Measurements from ENCODE around the gene LMO7. TPM values are rescaled to one million over a fixed set of nuclear protein-coding genes. Genes with fewer than 3 reads are reported as not detected.

Gene LMO7
- total RNA-seq, 3 donors from 2014 or later: 11.0 to 71.3 (median 32.8) TPM

GRCh38 chr13:75836441-75836840, 200.3 kb downstream of the LMO7 start:
- no peak overlapping the region for H3K27ac ChIP-seq
- intact Hi-C loops (cut with DNase I; ENCODE audit: low total_unique reads): no loop called here
- H3K9me3 ChIP-seq: no peaks in the 10 kb centered on the region
- no peaks in the 10 kb centered on the region for H3K36me3 ChIP-seq
- TF ChIP-seq POLR2A (IDR thresholded peaks at IDR 0.05) (no peak), POLR2AphosphoS5 (IDR thresholded peaks at IDR 0.05) (no peak), CTCF (IDR thresholded peaks at IDR 0.05) (no peak)
- no peaks in the 10 kb centered on the region for H3K4me1 ChIP-seq
- H3K4me3 ChIP-seq: no peak overlapping the region
- H3K27me3 ChIP-seq: no peaks in the 10 kb centered on the region
- DNase-seq (ENCODE audit: low spot score in 2 of 2): peak; percentile 34 to 55

GRCh38 chr13:75838366-75839005, 202.4 kb downstream of the LMO7 start:
- intact Hi-C loops (cut with DNase I; ENCODE audit: low total_unique reads): no loop called here
- H3K27ac ChIP-seq: peak overlapping the region in 1 of 2 donors; percentile 35
- DNase-seq (ENCODE audit: low spot score in 2 of 2): peak in 1 of 2 donors; percentile 19

DNA sequence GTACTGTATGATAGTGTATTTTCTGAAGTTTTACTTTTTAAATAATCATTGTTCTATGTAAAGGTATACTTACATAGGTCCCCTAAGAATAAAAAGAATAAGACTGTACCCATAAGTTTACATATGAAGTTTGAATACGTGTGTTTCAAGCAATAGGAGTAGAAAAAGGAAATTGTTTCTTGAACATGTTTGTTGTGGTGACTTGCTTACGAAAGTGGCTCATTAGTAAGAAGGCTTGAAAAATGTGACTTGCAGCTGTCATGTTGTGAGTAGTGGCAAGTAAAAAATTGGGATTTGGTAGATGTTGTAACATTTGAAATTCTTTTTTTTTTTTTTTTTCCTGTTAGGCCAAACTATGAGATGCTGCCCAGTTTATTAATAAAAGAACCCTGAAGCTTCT, 203.3 kb downstream of the LMO7 start:
- Histone ChIP-seq H3K4me1 (no peaks in the 10 kb centered on the region), H3K36me3 (no peaks in the 10 kb centered on the region), H3K4me3 (no peak overlapping the region), H3K27me3 (no peaks in the 10 kb centered on the region), H3K27ac (no peak overlapping the region), H3K9me3 (no peaks in the 10 kb centered on the region)
- no peak for DNase-seq (ENCODE audit: low spot score in 2 of 2)
- TF ChIP-seq POLR2A (IDR thresholded peaks at IDR 0.05): no peak
- no peak for TF ChIP-seq POLR2AphosphoS5 (IDR thresholded peaks at IDR 0.05)
- TF ChIP-seq CTCF (IDR thresholded peaks at IDR 0.05): no peak
- intact Hi-C loops (cut with DNase I; ENCODE audit: low total_unique reads): no loop called here

More at GRCh38 chr13:75838366-75839005, 202.4 kb downstream of the LMO7 start:
- no peaks in the 10 kb centered on the region for H3K36me3 ChIP-seq
- TF ChIP-seq POLR2A (IDR thresholded peaks at IDR 0.05) (no peak), CTCF (IDR thresholded peaks at IDR 0.05) (no peak), POLR2AphosphoS5 (IDR thresholded peaks at IDR 0.05) (no peak)
- H3K9me3 ChIP-seq: no peaks in the 10 kb centered on the region
- no peak overlapping the region for H3K4me3 ChIP-seq
- H3K4me1 ChIP-seq: no peaks in the 10 kb centered on the region
- no peaks in the 10 kb centered on the region for H3K27me3 ChIP-seq

DNA sequence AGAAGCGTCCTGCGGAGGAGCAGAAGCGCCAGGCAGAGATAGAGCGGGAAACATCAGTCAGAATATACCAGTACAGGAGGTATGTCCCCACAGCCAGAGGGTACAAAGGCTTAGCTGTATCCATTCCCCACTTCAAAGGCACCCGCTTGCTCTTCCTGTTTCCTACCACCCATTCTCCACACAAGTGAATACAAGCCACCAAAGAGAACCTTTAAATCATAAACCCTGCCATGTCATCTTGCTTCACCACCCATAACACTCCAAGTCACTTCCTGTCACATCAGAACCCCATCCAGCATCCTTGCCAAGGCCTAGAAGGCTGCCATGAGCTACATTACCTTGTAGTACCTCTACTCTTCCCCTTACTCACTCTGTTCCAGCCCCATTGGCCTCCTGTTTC, 205.8 kb downstream of the LMO7 start:
- Histone ChIP-seq H3K9me3 (no peaks in the 10 kb centered on the region), H3K36me3 (no peaks in the 10 kb centered on the region), H3K4me3 (no peak overlapping the region), H3K27me3 (no peaks in the 10 kb centered on the region), H3K4me1 (no peaks in the 10 kb centered on the region), H3K27ac (no peak overlapping the region)
- intact Hi-C loops (cut with DNase I; ENCODE audit: low total_unique reads): no loop called here
- no peak for DNase-seq (ENCODE audit: low spot score in 2 of 2)
- TF ChIP-seq POLR2A (IDR thresholded peaks at IDR 0.05) (no peak), POLR2AphosphoS5 (IDR thresholded peaks at IDR 0.05) (no peak), CTCF (IDR thresholded peaks at IDR 0.05) (no peak)

- no peak for DNase-seq (ENCODE audit: low spot score in 2 of 2)
- intact Hi-C loops (cut with DNase I; ENCODE audit: low total_unique reads): no loop called here
Observed at GRCh38 chr13:75843074-75843473, 206.9 kb downstream of the LMO7 start.

More at GRCh38 chr13:75843074-75843473, 206.9 kb downstream of the LMO7 start:
- no peaks in the 10 kb centered on the region for H3K9me3 ChIP-seq
- TF ChIP-seq CTCF (IDR thresholded peaks at IDR 0.05) (no peak), POLR2A (IDR thresholded peaks at IDR 0.05) (no peak), POLR2AphosphoS5 (IDR thresholded peaks at IDR 0.05) (no peak)
- H3K27me3 ChIP-seq: no peaks in the 10 kb centered on the region
- H3K36me3 ChIP-seq: no peaks in the 10 kb centered on the region
- H3K4me3 ChIP-seq: no peak overlapping the region
- no peaks in the 10 kb centered on the region for H3K4me1 ChIP-seq
- H3K27ac ChIP-seq: no peak overlapping the region

Measured in breast epithelium (tissue), 4 donors.